Skeletal muscle satellite cell (primary cell): ENCODE data around the gene MANSC1. TPM values are rescaled to one million over a fixed set of nuclear protein-coding genes. Genes with fewer than 3 reads are reported as not detected.

ENCODE experiments used
- small RNA-seq: library from RNA; depleted of rRNA; stranded (forward); fragments of <200 nt; gene quantifications from one replicate; pipeline ENCODE3, GENCODE V24; 2012

The MANSC1 gene

Small RNA genes lying within 50 kb of the gene (small RNA-seq; reads per million reads assigned to genes)
- gene RNU6-318P: not detected
